SK-N-MC (cell line): ENCODE data around the gene BCDIN3D.
"Not testable (repeated sequence)": the region's sequence is repeated elsewhere in the genome, so short reads cannot be mapped to it uniquely, and the experiment has no call there.

Experiments used
- EZH2 ChIP-seq: fragments of 200-600 bp; sonication (generic); IDR thresholded peaks from one replicate; pipeline ENCODE4 v1.6.1; 2017; ENCODE audit warnings: antibody characterized with exemption
- POLR2AphosphoS5 ChIP-seq: IDR thresholded peaks from 2 replicates; pipeline ENCODE4 v1.6.1; 2012; ENCODE audit warnings: mild to moderate bottlenecking, low read depth, low read length, borderline replicate concordance

- TF ChIP-seq EZH2, POLR2AphosphoS5: not testable (repeated sequence)
Measured at GRCh38 chr12:49855890-49856289, 13.0 kb upstream of the BCDIN3D start.
